A549 treated with CORT108297 at 1 μM for 4 hours (cell line): ENCODE data around the gene IBA57. TPM values are rescaled to one million over a fixed set of nuclear protein-coding genes. Genes with fewer than 3 reads are reported as not detected.

Experiments
- total RNA-seq: library from RNA; stranded (reverse); fragments of 200-300 nt; extraction: Qiagen RNA extraction; gene quantifications from 5 replicates; pipeline ENCODE4 v1.2.3, GENCODE V29; 2022

Gene IBA57
- total RNA-seq = 2.9 to 6.8 TPM (median 5.6 TPM) in 5 replicates

DNA sequence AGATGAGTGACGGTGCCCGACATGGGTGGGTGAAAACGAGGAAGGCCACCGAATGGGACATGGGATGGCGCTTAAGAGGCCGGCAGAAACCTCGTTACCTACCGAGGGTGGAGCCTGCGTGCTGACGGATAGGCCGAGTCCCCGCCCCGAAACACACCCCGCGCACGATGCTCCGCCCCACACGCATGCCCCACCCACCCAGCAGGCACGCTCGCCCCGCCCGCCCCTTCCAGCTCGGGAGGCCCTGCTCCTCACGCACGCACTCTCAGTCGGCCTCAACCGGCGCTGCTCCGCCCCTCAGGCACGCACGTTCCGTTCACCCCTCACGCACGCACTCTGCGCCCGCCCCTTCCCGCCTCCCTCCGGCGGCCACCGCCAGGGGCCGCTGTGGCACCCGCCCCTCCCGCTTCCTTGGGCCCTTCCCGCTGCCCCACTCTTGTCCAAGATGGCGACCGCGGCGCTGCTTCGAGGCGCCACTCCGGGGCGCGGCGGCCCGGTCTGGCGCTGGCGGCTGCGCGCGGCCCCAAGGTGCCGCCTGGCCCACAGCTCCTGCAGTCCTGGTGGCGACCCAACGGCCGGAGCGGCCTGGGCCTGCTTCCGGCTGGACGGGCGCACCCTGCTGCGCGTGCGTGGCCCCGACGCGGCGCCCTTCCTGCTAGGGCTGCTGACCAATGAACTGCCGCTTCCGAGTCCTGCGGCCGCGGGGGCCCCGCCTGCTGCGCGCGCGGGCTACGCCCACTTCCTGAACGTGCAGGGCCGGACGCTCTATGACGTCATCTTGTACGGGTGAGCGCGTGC lies at the start of gene IBA57:
Gene IBA57 (plus strand): TSS at position 433 of the 798 bp plus-strand sequence. CDS start 13 bp downstream, at position 446.

DNA sequence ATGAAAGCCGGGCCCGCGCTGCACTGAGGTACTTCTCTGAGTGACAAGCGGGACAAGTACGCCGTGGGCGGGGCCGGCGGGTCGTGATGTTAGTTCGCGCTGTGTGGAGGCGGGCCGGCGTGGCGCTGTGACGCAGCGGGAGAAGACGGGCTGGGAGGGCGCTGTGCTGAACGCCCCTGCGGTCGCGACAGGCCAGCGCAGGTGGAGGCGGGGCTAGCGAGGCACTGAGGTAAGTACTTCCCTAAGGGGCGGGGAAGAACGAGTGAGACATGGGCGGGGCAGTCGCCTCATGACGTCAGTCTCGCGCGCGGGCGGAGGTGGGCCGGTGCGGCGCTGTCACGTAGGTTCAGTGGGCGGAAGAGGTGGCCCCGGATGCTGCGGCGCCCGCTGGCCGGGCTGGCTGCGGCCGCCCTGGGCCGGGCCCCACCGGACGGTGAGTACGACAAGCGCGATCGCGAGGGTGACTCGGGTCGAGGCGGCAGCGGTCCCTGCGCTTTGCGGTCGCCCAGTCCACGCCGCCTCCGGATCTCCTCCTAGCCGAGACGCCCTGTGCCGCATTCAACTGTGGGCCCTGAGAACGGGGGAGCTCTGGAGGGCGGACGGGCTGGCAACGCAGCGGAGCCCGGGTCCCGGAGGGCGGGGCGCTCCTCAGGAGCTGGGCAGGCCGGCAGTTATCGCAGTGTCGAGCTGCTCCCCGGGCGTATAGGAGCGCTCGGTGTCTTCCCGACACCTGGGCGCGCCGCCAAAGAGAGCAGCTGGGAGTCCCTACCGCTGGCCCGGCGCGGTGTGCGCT lies 25.5 kb upstream of the IBA57 start, which contains the start of gene GUK1:
Gene GUK1 (plus strand): TSS at position 349 of the 793 bp plus-strand sequence. CDS start 24 bp downstream, at position 373.

GRCh38 chr1:228149406-228150119 lies 16.0 kb upstream of the IBA57 start, which contains the start of gene GJC2:
TSS of gene GJC2 (plus strand) at chr1:228149930. CDS start at chr1:228157759, 7,829 bp downstream.

GRCh38 chr1:228207851-228208821 lies 42.5 kb downstream of the IBA57 start, which contains the start of gene OBSCN:
TSS of gene OBSCN (plus strand) at chr1:228208044. CDS start at chr1:228211784, 3,740 bp downstream.

Other genes with a start within 250 kb of the IBA57 start
- gene WNT9A, start 217.9 kb upstream of the IBA57 start, total RNA-seq = 6.5 to 10.7 TPM (median 8.7 TPM) in 5 replicates
- gene WNT3A, start 158.8 kb upstream of the IBA57 start, total RNA-seq = 0.02 to 0.03 TPM in 2 of 5 replicates, not detected in the others
- 383 to 456 TPM (median 450 TPM) in 5 replicates for gene ARF1, start 83.1 kb upstream of the IBA57 start, total RNA-seq
- 28.4 to 39.8 TPM (median 38.3 TPM) in 5 replicates for gene C1orf35, start 62.5 kb upstream of the IBA57 start, total RNA-seq
- 64.4 to 94.2 TPM (median 90.6 TPM) in 5 replicates for gene MRPL55, start 56.5 kb upstream of the IBA57 start, total RNA-seq
- 114 to 161 TPM (median 158 TPM) in 5 replicates for gene GUK1, start 25.5 kb upstream of the IBA57 start, total RNA-seq
- gene GJC2, start 15.9 kb upstream of the IBA57 start, total RNA-seq = 0.20 to 0.64 TPM (median 0.49 TPM) in 5 replicates
- 3.6 to 6.4 TPM (median 5.8 TPM) in 5 replicates for gene OBSCN, start 42.2 kb downstream of the IBA57 start, total RNA-seq
- 28.5 to 40.6 TPM (median 37.8 TPM) in 5 replicates for gene TRIM11, start 241.0 kb downstream of the IBA57 start, total RNA-seq